ENCODE data around the gene SLC39A11.
A peak's percentile ranks its signal among the peaks of the same experiment; 100 is the strongest.

SLC39A11 gene

DNA sequence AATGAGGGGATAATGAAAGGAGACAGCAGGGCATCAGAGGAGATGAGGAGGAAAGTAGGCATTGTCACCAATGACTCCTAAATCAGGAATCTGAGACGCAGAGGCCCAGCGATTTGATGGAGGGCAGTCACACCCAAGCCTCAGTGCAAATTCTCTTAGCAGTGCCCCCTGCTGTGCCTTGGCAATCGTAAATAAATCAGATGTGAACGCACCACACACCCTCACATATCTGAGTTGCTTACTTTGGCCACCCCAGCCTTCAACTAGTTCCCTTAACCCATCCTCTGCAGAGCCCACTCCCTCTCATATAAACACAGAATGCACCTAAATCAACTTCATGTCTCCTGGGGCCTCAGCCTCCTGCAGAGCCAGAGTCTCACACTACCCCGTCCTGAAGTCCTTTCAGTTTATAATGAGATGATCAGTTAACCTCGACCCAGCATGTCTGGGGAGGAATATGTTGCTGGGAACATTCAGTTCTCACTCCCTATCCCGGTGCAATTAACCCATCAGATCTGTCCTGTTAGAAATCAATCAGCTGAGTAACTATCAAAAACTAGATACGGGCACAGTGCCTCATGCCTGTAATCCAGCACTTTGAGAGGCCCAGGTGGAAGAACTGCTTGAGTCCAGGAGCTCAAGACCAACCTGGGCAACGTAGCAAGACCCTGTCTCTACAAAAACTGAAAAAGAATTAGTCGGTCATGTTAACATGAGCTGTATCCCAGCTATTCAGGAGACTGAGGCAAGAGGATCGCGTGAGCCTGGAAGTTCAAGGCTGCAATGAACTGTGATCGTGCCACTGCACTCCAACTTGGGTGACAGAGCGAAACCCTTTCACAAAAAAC, 78.4 kb downstream of the SLC39A11 start:
- Mint-ChIP-seq H3K27me3 (ENCODE audit: low read depth, poor library complexity) (peaks cover 12% of the 10 kb centered on the region), H3K4me1 (peaks cover 45% of the 10 kb centered on the region), H3K9me3 (peaks cover 23% of the 10 kb centered on the region), H3K36me3 (ENCODE audit: low read depth) (peaks cover 11% of the 10 kb centered on the region), H3K4me3 (peak overlapping the region; percentile 28), H3K27ac (no peak overlapping the region)
- TF ChIP-seq, protein P1, sequence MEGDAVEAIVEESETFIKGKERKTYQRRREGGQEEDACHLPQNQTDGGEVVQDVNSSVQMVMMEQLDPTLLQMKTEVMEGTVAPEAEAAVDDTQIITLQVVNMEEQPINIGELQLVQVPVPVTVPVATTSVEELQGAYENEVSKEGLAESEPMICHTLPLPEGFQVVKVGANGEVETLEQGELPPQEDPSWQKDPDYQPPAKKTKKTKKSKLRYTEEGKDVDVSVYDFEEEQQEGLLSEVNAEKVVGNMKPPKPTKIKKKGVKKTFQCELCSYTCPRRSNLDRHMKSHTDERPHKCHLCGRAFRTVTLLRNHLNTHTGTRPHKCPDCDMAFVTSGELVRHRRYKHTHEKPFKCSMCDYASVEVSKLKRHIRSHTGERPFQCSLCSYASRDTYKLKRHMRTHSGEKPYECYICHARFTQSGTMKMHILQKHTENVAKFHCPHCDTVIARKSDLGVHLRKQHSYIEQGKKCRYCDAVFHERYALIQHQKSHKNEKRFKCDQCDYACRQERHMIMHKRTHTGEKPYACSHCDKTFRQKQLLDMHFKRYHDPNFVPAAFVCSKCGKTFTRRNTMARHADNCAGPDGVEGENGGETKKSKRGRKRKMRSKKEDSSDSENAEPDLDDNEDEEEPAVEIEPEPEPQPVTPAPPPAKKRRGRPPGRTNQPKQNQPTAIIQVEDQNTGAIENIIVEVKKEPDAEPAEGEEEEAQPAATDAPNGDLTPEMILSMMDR (IDR thresholded peaks at IDR 0.05), result no peak
- peak; percentile 42 for DNase-seq

DNA sequence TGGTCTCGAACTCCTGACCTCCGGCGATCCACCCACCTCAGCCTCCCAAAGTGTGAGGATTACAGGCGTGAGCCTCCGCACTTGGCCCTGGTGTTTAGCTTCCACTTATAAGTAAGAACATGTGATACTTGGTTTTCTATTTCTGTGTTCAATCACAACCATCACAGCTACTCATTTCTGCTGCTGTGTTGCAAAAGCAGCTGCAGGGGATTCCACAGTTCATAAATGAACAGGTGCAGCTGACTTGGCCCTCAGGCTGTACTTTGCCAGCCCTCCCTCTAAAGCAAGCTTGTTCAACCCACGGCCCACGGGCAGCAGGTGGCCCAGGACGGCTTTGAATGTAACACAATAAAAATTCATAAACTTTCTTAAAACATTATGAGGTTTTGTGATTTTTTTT, 79.2 kb downstream of the SLC39A11 start:
- DNase-seq, result no peak
- TF ChIP-seq, protein P1 (IDR thresholded peaks at IDR 0.05), result no peak

DNA sequence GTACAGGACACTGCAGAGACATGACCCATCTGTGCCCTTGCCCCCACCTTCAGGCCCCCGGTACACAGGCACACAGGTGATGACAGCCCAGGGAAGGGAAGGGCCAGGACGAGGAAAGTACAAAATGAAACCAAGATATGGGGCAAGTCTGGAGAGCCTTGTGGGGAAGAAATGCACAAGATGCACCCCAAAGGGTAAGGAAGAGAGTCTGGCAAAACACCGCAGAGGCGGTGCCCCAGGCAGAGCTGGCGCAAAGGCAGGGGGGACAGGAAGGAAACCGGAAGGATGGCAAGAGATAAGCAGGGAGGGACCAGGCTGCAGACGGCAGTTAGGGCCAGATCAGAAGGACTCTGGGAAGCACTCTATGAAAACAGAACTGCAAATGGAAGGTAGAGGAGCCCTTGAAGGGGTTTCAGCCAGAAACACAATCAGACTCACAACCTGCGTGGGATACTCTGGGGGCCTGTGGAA, 81.4 kb downstream of the SLC39A11 start:
- Mint-ChIP-seq H3K36me3 (ENCODE audit: low read depth) (no peaks in the 10 kb centered on the region), H3K27me3 (ENCODE audit: low read depth, poor library complexity) (peaks cover 18% of the 10 kb centered on the region), H3K4me1 (peaks cover 52% of the 10 kb centered on the region), H3K9me3 (no peaks in the 10 kb centered on the region), H3K27ac (no peak overlapping the region), H3K4me3 (no peak overlapping the region)
- no peak for DNase-seq
- TF ChIP-seq, protein P1 (IDR thresholded peaks at IDR 0.05), result no peak

More for the DNA sequence above, 79.2 kb downstream of the SLC39A11 start:
- H3K27me3 Mint-ChIP-seq (ENCODE audit: low read depth, poor library complexity), result peaks cover 12% of the 10 kb centered on the region
- H3K36me3 Mint-ChIP-seq (ENCODE audit: low read depth), result peaks cover 6% of the 10 kb centered on the region
- H3K4me3 Mint-ChIP-seq, result no peak overlapping the region
- H3K27ac Mint-ChIP-seq, result no peak overlapping the region
- H3K4me1 Mint-ChIP-seq, result peaks cover 45% of the 10 kb centered on the region
- peaks cover 16% of the 10 kb centered on the region for H3K9me3 Mint-ChIP-seq

DNA sequence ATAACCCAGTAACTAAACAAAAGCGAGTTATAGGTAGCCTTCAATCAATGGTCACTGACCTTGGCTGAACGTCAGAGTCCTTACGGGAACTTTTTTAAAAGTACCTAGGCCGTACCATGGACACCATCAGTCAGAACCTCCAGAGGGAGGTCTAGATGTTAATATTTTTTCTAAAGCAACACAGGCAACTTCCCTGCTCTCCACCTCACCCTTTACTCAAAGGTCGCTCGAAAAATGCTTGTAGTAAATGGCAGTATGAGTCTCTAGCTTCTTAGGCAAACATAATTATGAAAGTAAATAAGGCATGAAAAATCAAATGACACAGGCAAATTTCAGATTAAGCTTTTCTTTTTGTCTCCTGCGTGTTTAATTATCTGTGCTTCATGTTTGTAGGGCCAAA, 82.1 kb downstream of the SLC39A11 start:
- TF ChIP-seq, protein P1 (IDR thresholded peaks at IDR 0.05), result no peak
- Mint-ChIP-seq H3K27ac (no peak overlapping the region), H3K27me3 (ENCODE audit: low read depth, poor library complexity) (peaks cover 17% of the 10 kb centered on the region), H3K9me3 (no peaks in the 10 kb centered on the region), H3K4me3 (no peak overlapping the region), H3K4me1 (peaks cover 52% of the 10 kb centered on the region), H3K36me3 (ENCODE audit: low read depth) (no peaks in the 10 kb centered on the region)
- no peak for DNase-seq

DNA sequence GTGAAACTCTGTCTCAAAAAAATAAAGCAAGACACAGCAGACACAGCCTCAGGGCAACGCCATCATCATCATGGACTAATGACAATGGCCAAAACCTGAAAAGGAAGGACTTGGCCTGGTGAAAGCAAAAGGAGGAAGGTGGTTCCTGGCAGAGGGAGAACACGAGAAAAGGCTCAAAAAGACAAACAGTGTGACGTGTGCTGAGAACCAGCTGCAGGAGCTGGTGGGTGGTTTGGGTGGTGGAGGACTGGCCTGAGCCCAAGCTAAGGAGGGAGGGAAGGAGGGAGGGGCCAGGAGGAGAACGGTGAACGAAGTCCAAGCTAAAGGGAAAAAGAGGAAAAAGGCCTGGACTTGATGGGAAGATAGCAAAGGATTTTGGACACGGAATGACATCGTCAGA, 85.1 kb downstream of the SLC39A11 start:
- H3K27me3 Mint-ChIP-seq (ENCODE audit: low read depth, poor library complexity), result peaks cover 12% of the 10 kb centered on the region
- no peaks in the 10 kb centered on the region for H3K36me3 Mint-ChIP-seq (ENCODE audit: low read depth)
- DNase-seq, result no peak
- H3K27ac Mint-ChIP-seq, result peak overlapping the region; percentile 91
- peaks cover 29% of the 10 kb centered on the region for H3K4me1 Mint-ChIP-seq
- peaks cover 8% of the 10 kb centered on the region for H3K9me3 Mint-ChIP-seq
- TF ChIP-seq, protein P1 (IDR thresholded peaks at IDR 0.05), result no peak
- H3K4me3 Mint-ChIP-seq, result no peak overlapping the region

DNA sequence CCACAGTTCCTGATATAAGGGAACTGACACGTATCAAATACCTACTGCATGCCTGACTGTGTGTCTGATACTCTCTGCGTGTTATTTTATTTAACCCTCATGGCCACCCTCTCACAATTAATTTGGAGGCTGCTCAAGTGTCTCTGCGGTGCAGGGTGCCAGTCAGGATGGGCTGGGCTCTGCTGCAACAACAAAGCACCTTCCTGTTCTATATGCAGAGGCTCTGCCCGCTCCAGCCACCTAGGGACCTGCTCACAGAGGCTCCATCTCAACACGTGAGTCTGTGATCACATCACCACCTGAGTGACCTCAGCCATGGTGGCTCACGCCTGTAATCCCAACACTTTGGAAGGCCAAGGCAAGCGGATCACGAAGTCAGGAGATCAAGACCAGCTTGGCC, 87.1 kb downstream of the SLC39A11 start:
- TF ChIP-seq, protein P1 (IDR thresholded peaks at IDR 0.05), result no peak
- H3K4me1 Mint-ChIP-seq, result peaks cover 16% of the 10 kb centered on the region
- H3K9me3 Mint-ChIP-seq, result peaks cover 8% of the 10 kb centered on the region
- H3K27me3 Mint-ChIP-seq (ENCODE audit: low read depth, poor library complexity), result peaks cover 10% of the 10 kb centered on the region
- no peak for DNase-seq
- no peak overlapping the region for H3K4me3 Mint-ChIP-seq
- no peaks in the 10 kb centered on the region for H3K36me3 Mint-ChIP-seq (ENCODE audit: low read depth)
- no peak overlapping the region for H3K27ac Mint-ChIP-seq
